ENCODE measurements around the gene PLXDC1.

PLXDC1 gene

DNA sequence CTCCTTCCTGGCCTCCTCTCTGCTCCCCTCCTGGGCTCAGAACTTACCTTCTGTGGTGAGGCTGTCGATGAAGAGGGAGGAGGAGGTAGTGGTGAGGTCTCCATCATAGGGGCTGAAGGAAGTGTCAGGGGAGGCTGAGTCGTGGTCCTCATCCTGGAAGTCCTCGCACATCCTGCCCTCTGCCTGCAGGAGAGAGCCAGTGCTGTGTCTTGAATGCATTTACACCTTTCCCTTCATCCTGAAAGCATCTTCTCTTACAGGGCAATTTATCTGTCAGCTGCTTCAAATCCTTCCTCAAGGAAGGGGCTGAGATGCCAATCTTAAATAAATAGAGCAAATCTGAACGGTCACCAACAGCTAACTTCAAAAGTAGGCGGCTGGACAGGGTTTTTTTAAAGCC is 73.6 kb downstream of the PLXDC1 start:
- Histone ChIP-seq H3K4me1 (ENCODE audit: control insufficient read depth in 1 of 2, insufficient read depth in 1 of 2, low read depth in 1 of 2, low read length in 1 of 2) (no peaks in the 10 kb centered on the region), H3K27me3 (peaks cover 1% of the 10 kb centered on the region), H3K27ac (no peak overlapping the region), H3K9me3 (no peaks in the 10 kb centered on the region), H3K4me3 (ENCODE audit: low read depth in 1 of 2, low read length in 1 of 2) (no peak overlapping the region), H3K36me3 (no peaks in the 10 kb centered on the region)
- TF ChIP-seq, protein P1, sequence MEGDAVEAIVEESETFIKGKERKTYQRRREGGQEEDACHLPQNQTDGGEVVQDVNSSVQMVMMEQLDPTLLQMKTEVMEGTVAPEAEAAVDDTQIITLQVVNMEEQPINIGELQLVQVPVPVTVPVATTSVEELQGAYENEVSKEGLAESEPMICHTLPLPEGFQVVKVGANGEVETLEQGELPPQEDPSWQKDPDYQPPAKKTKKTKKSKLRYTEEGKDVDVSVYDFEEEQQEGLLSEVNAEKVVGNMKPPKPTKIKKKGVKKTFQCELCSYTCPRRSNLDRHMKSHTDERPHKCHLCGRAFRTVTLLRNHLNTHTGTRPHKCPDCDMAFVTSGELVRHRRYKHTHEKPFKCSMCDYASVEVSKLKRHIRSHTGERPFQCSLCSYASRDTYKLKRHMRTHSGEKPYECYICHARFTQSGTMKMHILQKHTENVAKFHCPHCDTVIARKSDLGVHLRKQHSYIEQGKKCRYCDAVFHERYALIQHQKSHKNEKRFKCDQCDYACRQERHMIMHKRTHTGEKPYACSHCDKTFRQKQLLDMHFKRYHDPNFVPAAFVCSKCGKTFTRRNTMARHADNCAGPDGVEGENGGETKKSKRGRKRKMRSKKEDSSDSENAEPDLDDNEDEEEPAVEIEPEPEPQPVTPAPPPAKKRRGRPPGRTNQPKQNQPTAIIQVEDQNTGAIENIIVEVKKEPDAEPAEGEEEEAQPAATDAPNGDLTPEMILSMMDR (IDR thresholded peaks at IDR 0.05): no peak

DNA sequence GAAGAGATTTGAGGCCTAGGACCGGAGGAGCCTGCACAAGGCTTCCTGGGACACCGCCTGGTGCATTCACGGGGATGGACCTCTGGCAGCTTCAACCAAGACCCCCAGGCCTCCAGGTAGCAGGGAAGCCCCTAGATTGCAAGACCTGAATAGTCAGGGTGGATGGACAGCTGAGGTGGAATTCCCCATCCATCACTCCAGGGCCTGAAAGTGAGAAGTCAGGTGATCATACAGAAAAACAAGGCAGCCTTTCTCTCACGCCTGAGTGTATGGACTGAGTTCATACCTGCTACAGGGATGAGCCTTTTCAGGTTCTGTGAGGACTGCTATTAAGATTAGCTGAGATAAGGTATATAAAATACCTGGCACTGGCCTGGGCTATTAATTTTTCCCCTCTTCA is 74.2 kb downstream of the PLXDC1 start:
- no peak overlapping the region for H3K27ac ChIP-seq
- no peaks in the 10 kb centered on the region for H3K27me3 ChIP-seq
- H3K36me3 ChIP-seq: no peaks in the 10 kb centered on the region
- TF ChIP-seq, protein P1 (IDR thresholded peaks at IDR 0.05): no peak
- H3K9me3 ChIP-seq: no peaks in the 10 kb centered on the region
- H3K4me1 ChIP-seq (ENCODE audit: control insufficient read depth in 1 of 2, insufficient read depth in 1 of 2, low read depth in 1 of 2, low read length in 1 of 2): no peaks in the 10 kb centered on the region
- H3K4me3 ChIP-seq (ENCODE audit: low read depth in 1 of 2, low read length in 1 of 2): no peak overlapping the region

DNA sequence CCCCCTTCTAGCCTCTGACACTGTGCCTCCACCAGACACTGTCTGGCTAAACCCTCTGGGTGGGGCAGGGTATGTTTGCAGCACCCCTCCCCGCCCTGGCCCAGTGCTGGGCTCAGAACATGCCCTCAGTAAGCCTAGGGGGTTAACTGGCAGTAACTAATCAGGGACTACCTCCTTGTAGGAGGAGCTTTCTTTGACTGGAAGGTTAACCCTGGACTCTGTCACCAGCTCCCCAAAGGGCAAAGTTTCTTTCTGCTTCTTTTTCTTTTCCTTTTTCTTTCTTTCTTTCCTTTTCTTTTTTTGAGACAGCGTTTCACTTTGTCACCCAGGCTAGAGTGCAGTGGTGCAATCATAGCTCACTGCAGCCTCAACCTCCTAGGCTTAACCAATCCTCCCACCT is 76.8 kb downstream of the PLXDC1 start:
- no peaks in the 10 kb centered on the region for H3K9me3 ChIP-seq
- H3K27ac ChIP-seq: no peak overlapping the region
- H3K4me1 ChIP-seq (ENCODE audit: control insufficient read depth in 1 of 2, insufficient read depth in 1 of 2, low read depth in 1 of 2, low read length in 1 of 2): no peaks in the 10 kb centered on the region
- no peak overlapping the region for H3K4me3 ChIP-seq (ENCODE audit: low read depth in 1 of 2, low read length in 1 of 2)
- TF ChIP-seq, protein P1 (IDR thresholded peaks at IDR 0.05): no peak
- no peaks in the 10 kb centered on the region for H3K36me3 ChIP-seq
- H3K27me3 ChIP-seq: no peaks in the 10 kb centered on the region

DNA sequence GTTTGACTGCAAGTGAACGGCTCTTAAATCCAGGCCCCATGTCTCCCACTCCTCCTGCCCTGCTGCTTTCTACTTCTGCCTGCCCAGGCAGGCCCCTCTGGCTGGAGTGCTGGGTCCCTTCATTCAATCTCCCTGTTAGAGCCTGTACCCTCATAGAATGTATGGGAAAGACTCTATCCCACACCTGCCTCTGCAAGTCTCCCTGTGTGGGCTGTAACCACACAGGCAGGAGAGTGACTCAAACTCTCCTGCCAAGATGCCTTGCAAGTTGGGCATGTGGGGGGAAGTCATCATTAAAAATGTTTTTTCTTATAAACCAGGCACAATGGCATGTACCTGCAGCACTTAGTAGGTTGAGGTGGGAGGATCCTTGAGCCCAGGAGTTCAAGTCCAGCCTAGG is 77.5 kb downstream of the PLXDC1 start:
- H3K27me3 ChIP-seq: no peaks in the 10 kb centered on the region
- no peaks in the 10 kb centered on the region for H3K36me3 ChIP-seq
- H3K4me1 ChIP-seq (ENCODE audit: control insufficient read depth in 1 of 2, insufficient read depth in 1 of 2, low read depth in 1 of 2, low read length in 1 of 2): no peaks in the 10 kb centered on the region
- TF ChIP-seq, protein P1 (IDR thresholded peaks at IDR 0.05): no peak
- no peak overlapping the region for H3K27ac ChIP-seq
- no peaks in the 10 kb centered on the region for H3K9me3 ChIP-seq
- no peak overlapping the region for H3K4me3 ChIP-seq (ENCODE audit: low read depth in 1 of 2, low read length in 1 of 2)

DNA sequence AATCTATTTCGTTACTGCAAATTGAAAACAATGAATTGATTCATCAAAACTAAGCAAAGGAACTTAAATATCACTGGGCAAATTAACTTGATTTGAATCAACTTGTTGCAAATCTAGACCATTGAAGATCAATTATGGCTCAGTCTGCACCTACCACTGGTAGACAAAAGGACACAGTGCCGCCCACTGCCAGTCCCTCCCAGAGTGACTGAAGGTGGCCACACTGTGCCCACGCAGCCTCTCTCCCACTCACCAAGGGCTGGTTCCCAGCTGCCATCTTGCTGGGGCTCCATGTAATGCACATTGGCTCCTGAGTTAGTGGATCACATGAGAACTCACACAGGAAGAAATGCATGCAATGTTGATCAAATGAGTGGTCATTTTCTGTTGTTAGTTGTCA is 78.1 kb downstream of the PLXDC1 start:
- H3K27me3 ChIP-seq: no peaks in the 10 kb centered on the region
- TF ChIP-seq, protein P1 (IDR thresholded peaks at IDR 0.05): no peak
- no peak overlapping the region for H3K27ac ChIP-seq
- H3K9me3 ChIP-seq: no peaks in the 10 kb centered on the region
- no peak overlapping the region for H3K4me3 ChIP-seq (ENCODE audit: low read depth in 1 of 2, low read length in 1 of 2)
- H3K4me1 ChIP-seq (ENCODE audit: control insufficient read depth in 1 of 2, insufficient read depth in 1 of 2, low read depth in 1 of 2, low read length in 1 of 2): no peaks in the 10 kb centered on the region
- no peaks in the 10 kb centered on the region for H3K36me3 ChIP-seq

DNA sequence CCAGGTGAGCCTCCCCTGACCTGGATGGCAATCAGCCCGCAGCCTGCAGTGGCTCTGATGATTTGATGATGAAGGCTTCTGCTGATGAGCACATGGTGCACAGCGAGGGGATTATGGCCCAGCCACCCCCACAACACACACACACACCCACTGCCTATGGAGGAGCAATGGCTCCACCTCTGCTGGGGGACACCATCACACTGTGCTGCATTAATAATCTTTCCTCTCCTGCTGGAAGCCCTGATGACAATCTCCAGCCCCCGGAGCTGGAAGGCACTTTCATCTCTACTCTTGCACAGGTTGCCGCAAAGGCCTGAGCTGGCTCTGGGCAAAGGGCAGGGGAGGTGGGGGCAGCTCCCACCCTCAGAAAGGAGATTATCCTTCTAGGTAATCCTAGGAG is 79.9 kb downstream of the PLXDC1 start:
- TF ChIP-seq, protein P1 (IDR thresholded peaks at IDR 0.05): no peak
- Histone ChIP-seq H3K4me1 (ENCODE audit: control insufficient read depth in 1 of 2, insufficient read depth in 1 of 2, low read depth in 1 of 2, low read length in 1 of 2) (no peaks in the 10 kb centered on the region), H3K27me3 (no peaks in the 10 kb centered on the region), H3K36me3 (no peaks in the 10 kb centered on the region), H3K27ac (no peak overlapping the region), H3K4me3 (ENCODE audit: low read depth in 1 of 2, low read length in 1 of 2) (no peak overlapping the region), H3K9me3 (no peaks in the 10 kb centered on the region)
